BE2C (cell line): ENCODE measurements around the gene RNASEH2B.

Experiments used
- DNase-seq: peaks from one replicate; pipeline ENCODE4 v3.0.0-alpha.2; 2020
- H3K27me3 ChIP-seq: fragments of 250-450 bp; sonication (Bioruptor Pico); 2 replicates; pipeline ENCODE4 v1.5.1; 2020; ENCODE audit warnings: mild to moderate bottlenecking
- H3K36me3 ChIP-seq: fragments of 250-450 bp; sonication (Bioruptor Pico); 2 replicates; pipeline ENCODE4 v1.5.1; 2020; ENCODE audit warnings: mild to moderate bottlenecking
- H3K4me1 ChIP-seq: fragments of 250-450 bp; sonication (Bioruptor Pico); 2 replicates; pipeline ENCODE4 v1.5.1; 2020
- H3K4me3 ChIP-seq: 2 replicates; pipeline ENCODE4 v1.5.1; 2011; ENCODE audit warnings: low read depth, low read length
- H3K9me3 ChIP-seq: fragments of 250-450 bp; sonication (Bioruptor Pico); 2 replicates; pipeline ENCODE4 v1.5.1; 2020
- TF ChIP-seq, protein P1 (sequence below): IDR thresholded peaks from 2 replicates; pipeline ENCODE4 v1.5.1; 2012; ENCODE audit warnings: mild to moderate bottlenecking, low read depth, low read length

The RNASEH2B gene

DNA sequence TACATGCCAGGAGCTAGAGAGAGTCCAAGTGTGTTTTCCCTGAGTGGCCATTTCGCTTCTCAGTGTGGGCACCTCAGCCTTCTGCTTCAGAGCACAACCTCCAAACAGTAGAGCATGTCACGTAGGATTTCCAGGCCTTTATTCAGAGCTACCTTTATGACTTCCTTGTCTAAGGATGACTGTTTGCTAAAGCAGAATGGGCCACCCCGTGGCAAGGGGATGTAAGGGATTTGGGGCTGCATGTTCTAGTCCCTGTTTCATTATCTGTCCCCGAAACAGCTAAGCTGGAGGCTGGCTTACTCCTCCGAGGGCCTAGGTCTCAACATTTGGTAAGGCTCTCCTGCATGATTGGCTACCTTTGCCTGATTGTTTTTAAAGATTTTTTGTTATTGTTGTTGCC is 6.0 kb downstream of the RNASEH2B start:
- no peak for DNase-seq
- Histone ChIP-seq H3K36me3 (no peaks in the 10 kb centered on the region), H3K9me3 (no peaks in the 10 kb centered on the region), H3K4me3 (no peak overlapping the region), H3K4me1 (no peaks in the 10 kb centered on the region; the same call in 1 of the 2 replicates), H3K27me3 (no peaks in the 10 kb centered on the region)
- TF ChIP-seq, protein P1, sequence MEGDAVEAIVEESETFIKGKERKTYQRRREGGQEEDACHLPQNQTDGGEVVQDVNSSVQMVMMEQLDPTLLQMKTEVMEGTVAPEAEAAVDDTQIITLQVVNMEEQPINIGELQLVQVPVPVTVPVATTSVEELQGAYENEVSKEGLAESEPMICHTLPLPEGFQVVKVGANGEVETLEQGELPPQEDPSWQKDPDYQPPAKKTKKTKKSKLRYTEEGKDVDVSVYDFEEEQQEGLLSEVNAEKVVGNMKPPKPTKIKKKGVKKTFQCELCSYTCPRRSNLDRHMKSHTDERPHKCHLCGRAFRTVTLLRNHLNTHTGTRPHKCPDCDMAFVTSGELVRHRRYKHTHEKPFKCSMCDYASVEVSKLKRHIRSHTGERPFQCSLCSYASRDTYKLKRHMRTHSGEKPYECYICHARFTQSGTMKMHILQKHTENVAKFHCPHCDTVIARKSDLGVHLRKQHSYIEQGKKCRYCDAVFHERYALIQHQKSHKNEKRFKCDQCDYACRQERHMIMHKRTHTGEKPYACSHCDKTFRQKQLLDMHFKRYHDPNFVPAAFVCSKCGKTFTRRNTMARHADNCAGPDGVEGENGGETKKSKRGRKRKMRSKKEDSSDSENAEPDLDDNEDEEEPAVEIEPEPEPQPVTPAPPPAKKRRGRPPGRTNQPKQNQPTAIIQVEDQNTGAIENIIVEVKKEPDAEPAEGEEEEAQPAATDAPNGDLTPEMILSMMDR, result no peak

DNA sequence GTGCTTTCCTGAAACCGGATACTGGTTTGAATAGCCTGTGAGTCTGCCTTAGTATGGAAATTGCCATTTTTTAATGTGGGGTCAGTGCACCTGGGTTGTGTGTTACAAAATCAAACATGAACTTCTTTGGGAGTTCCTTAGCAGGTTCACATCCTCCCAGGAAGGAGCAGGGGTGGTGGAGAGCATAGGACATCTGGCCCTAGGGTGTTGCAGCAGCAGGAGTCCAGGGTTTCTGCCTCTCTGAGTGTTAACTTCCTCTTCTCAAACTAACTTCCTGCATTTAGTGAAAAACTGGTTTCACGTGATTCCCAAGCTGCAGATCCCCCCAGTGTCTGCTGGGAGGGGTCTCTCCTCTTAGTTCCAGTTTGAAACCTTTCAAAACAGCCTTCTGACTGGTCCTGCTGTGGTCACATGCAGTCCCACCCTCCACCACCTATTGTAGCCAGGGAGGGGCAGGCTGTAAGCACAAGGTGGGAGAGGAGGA is 7.2 kb downstream of the RNASEH2B start:
- Histone ChIP-seq H3K27me3 (no peaks in the 10 kb centered on the region), H3K36me3 (no peaks in the 10 kb centered on the region), H3K4me3 (no peak overlapping the region), H3K4me1 (no peaks in the 10 kb centered on the region; the same call in 1 of the 2 replicates), H3K9me3 (no peaks in the 10 kb centered on the region)
- TF ChIP-seq, protein P1, result no peak
- no peak for DNase-seq

DNA sequence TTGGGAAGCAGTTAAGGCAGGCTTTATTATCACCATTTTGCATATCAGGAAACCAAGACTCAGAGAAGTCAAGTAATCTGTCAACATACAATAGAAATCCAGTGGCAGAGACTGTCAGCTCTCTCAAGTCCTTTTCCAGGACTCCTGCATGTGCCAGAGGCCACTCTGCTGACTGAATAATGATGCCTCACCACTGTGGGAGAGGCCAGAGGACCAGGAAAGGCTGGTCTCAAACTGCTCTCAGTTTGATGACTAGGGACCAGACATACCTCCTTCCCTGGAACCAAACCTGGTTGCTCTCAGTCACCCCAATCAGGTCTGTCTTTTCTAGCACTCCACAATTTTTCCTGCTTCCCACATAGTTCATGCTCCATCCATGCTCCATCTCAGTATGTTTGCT is 8.0 kb downstream of the RNASEH2B start:
- TF ChIP-seq, protein P1, result no peak
- Histone ChIP-seq H3K4me3 (no peak overlapping the region), H3K4me1 (no peaks in the 10 kb centered on the region), H3K36me3 (no peaks in the 10 kb centered on the region), H3K27me3 (no peaks in the 10 kb centered on the region), H3K9me3 (no peaks in the 10 kb centered on the region; the same call in 1 of the 2 replicates)
- no peak for DNase-seq

DNA sequence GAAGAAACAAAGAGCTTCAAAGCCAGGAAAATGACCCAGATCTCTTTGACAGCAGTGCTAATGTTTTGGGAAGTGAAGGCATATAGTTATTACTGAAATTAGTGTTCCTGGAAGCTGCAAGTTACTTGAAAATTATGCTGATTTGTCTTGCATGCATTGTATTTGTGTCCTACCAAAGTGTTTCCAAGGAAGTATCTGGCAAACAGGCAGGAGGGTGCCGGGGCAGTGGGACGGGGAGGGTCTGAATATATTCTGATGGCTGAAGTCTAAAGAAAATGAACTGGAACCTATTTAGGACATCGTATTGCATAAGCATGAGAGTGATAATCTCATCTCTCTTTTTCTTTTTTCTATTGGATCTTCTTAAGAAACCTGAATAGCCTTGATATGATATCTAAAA is 9.0 kb downstream of the RNASEH2B start:
- Histone ChIP-seq H3K4me3 (no peak overlapping the region), H3K9me3 (no peaks in the 10 kb centered on the region; the same call in 1 of the 2 replicates), H3K36me3 (no peaks in the 10 kb centered on the region), H3K4me1 (no peaks in the 10 kb centered on the region), H3K27me3 (no peaks in the 10 kb centered on the region)
- no peak for DNase-seq
- TF ChIP-seq, protein P1, result no peak

DNA sequence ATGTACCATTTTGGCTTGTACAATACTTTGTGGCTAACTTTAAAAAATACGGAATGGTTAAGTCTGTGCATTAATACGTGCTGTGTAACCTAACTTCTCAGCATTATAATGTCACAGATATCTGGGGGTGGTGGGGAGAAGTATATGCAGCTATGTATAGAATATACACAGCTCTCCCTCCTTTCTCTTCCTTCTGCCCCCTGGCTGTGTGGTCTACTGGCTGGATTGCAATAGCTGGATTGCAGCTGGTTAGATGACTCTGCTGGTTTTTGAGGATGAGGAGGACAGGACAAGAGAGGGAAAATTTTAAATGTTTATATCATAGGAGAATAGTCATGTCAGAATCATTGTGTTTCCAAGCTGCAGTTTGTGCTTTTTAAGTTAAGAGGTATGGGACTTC is 9.7 kb downstream of the RNASEH2B start:
- Histone ChIP-seq H3K36me3 (no peaks in the 10 kb centered on the region), H3K27me3 (no peaks in the 10 kb centered on the region), H3K4me3 (no peak overlapping the region), H3K4me1 (no peaks in the 10 kb centered on the region), H3K9me3 (no peaks in the 10 kb centered on the region; the same call in 1 of the 2 replicates)
- TF ChIP-seq, protein P1, result no peak
- no peak for DNase-seq

DNA sequence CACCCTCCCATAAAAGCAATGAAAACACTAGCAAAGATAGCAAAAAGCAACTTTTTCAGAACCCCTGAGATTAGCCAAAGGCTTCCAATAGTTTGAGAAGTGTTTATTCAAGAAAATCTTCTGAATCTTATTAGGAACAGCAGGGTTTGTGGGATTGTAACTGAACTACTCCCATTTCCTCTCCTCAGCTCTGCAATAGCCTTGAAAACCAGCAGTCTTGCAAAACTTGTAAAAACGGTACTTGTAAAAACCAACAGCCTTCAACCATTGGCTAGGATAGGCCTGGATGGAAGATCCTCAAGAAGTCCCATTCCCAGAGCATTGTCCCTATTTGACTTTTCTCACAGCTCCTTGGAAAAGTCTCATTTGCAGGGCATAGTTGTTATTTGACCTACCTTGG is 12.1 kb downstream of the RNASEH2B start:
- DNase-seq, result no peak
- no peak overlapping the region for H3K4me3 ChIP-seq
- H3K27me3 ChIP-seq, result no peaks in the 10 kb centered on the region
- H3K9me3 ChIP-seq, result no peaks in the 10 kb centered on the region; the same call in 1 of the 2 replicates
- no peaks in the 10 kb centered on the region for H3K4me1 ChIP-seq
- TF ChIP-seq, protein P1, result no peak
- no peaks in the 10 kb centered on the region for H3K36me3 ChIP-seq
